Activated naive CD8-positive, alpha-beta T cell treated with anti-CD3 and anti-CD28 coated beads, Interleukin-2, amount 50 U/mL, for 16 hours (primary cell): ENCODE results near the gene ATP2A3.

Source experiments
- DNase-seq: peaks from one replicate; pipeline ENCODE4 v3.0.0-alpha.2; 2020; ENCODE audit warnings: low read depth, low spot score

ATP2A3 gene

GRCh38 chr17:3964203-3965117 is at the start of gene ATP2A3:
Gene ATP2A3, minus strand, starts transcription at chr17:3964437. Its CDS starts 146 bp downstream, at chr17:3964291.
- DNase-seq: peak; percentile 19

DNA sequence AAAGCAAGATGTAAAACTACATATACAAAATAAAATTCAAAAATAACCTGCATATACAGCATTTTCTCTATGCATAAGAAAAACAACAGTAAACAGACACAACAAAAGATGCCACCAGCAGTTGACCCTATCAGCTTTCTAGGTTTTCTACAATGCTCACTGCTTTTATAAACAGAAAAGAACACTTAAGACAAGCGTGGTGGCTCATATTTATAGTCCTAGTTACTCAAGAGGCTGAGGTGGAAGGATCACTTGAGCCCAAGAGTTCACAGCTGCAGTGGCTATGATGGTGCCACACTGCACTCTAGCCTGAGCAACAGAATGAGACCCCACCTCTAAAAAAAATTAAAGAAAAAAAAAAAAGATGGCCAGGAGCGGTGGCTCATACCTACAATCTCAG is 46.5 kb upstream of the ATP2A3 start:
- no peak for DNase-seq

GRCh38 chr17:4009186-4009785 is 45.0 kb upstream of the ATP2A3 start:
- no peak for DNase-seq

GRCh38 chr17:4008441-4009185 is 44.4 kb upstream of the ATP2A3 start:
- no peak for DNase-seq

DNA sequence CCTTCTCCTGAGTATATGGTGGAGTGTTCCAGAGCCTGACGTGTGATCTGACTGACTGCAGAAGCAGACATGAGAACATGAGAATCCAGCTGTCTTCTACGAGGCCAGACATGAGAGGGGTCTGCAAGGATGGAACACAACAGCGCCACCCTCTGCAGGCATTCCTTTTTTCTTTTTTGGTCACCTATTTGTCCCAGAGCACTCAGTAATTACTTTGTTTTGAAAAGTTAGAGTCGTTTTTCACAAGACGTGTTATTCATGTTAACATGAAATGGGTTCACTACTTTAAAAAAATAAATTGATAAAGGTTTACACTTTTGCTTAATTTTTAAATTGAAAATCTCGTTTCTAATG is 43.8 kb upstream of the ATP2A3 start:
- no peak for DNase-seq

- DNase-seq: no peak
Observed at GRCh38 chr17:4007346-4008081, 43.3 kb upstream of the ATP2A3 start.

DNA sequence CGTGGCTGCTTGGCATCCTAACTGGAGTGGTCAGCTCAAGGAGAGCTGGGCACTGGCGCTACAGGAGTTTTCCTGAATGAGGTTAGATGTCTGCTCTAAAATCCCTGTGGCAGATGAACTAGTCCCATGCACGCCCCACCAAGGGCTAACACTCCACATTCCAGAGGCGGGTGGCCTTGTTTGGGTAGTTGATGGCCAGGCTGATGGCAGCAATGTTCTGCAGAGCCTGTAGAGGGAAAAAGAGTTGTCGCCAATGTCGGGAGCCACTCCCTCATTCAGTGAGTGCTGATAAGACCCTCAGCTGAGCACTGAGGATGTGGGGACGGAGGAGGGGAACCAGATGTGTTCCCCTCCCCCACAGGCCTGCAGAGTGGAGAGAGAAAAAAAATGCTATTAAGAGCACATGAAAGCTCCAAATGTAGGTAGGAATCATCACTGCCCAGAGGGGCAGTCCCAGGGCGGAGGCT is 42.5 kb upstream of the ATP2A3 start:
- DNase-seq: no peak

DNA sequence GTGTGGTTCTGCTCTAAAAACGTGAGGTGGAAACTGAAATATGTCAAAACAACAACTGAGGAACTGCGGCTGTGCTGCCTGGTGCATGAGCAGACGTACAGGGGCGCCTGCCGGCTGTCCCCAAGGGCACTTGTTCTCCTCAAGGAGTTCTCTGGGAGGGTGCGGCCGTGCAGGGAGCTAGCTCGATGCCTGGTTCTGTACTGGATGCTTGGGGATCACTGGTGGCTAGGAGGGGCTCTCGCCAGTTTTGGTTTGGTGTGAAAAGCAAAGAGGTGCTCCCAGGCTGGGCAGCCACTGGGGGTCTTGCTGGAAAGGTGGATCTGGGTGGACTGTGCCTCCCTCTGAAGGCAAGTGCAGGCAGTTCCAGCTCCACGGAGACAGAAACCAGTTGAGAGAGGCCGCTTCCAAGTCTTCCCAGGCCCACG is 41.9 kb upstream of the ATP2A3 start:
- DNase-seq: no peak

GRCh38 chr17:4005296-4006164 is 41.3 kb upstream of the ATP2A3 start:
- no peak for DNase-seq

DNA sequence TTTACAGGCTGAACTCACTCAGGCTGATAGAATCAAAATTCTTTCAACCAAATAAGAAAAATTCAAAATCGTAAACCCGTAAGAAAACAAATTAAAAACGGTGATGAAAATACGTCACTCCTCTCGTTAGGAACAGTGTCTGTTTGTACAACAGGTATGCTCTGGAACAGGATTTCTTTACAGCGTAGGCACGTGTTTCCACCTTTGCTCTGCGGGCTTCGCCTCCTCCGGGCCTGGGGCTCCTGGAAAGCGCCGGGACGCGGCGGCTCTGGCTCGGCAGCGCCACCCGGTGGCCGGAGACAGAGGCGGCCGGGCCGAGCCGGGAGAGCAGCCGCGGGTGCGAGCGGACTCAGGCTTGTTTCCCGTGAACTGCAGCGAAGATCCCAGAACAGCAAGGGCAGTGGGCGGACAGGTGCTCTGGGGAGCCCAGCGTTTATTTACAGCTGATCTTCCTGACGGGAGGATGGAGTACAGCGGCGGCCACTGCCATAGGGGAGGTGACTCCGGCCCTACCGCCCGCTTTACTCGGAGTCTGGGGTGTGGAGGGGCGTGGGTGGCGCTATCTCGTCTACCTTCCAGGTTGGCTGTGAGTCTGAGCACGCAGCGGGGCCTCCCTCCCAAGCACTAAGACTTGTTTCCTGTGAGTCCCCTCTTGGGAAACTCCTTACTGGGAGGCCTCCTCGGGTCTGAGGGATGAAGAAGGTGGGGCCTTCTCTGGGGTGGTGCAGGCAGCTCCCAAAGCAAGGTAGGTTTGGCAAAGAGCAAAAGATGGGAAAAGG is 40.5 kb upstream of the ATP2A3 start:
- DNase-seq: peak; percentile 21

- no peak for DNase-seq
Observed at GRCh38 chr17:4003501-4004421, 39.5 kb upstream of the ATP2A3 start.

- DNase-seq: no peak
Observed at GRCh38 chr17:4003131-4003500, 38.9 kb upstream of the ATP2A3 start.

DNA sequence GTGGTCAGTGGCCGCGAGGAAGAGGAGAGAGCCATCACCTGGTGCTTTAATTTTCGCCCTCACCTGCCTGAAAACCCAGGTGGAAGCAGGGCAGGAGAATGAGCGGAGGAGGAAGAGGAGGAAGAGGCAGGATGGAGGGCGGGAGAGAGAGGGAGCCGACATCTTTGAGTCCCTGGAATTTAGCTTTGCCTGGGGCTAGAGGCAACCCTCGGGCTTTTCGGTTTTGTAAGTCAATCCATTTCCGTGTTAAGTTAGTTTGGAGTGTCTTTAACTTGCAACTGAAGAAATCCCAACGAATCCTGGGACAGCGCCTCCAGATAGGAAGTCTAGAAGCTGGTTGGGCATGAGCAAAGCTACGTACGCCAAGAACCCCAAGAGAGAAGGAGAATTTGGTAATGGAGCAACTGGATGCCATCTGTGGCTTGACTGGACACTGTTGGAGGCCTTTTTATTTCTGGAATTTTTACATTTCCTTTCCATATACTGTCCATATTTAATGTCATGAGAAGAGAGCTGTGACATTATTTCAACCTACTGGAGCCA is 36.9 kb upstream of the ATP2A3 start:
- no peak for DNase-seq

DNA sequence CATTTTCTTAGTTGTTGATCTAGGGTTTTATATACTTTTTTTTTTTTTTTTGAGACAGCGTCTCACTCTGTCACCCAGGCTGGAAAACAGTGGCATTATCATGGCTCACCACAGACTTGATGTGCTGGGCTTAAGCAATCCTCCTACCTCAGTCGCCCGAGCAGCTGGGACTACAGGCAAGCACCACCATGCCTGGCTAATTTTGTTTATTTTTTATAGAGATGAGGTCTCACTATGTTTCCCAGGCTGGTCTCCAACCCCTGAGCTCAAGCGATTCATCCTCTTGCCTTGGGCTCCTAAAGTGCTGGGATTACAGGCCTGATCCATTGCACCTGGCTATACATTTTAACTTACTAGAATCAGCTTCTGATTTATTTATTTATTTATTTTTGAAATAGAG is 34.2 kb upstream of the ATP2A3 start:
- no peak for DNase-seq

- no peak for DNase-seq
Observed at GRCh38 chr17:3995067-3995466, 30.8 kb upstream of the ATP2A3 start.

DNA sequence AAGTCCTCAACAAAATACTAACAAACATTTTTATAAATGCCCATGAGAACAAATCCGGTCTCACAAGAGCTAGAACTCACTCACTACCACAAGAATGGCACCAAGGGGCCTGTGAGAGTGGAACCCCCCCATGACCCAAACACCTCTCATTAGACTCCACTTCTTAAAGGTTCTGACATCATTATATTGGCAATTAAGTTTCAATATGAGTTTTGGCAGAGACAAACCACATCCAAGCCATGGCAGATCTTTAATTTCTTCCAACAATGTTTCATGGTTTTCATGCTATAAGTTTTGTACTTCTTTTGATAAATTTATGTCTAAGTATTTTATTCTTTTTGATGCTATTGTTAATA is 30.0 kb upstream of the ATP2A3 start:
- no peak for DNase-seq

DNA sequence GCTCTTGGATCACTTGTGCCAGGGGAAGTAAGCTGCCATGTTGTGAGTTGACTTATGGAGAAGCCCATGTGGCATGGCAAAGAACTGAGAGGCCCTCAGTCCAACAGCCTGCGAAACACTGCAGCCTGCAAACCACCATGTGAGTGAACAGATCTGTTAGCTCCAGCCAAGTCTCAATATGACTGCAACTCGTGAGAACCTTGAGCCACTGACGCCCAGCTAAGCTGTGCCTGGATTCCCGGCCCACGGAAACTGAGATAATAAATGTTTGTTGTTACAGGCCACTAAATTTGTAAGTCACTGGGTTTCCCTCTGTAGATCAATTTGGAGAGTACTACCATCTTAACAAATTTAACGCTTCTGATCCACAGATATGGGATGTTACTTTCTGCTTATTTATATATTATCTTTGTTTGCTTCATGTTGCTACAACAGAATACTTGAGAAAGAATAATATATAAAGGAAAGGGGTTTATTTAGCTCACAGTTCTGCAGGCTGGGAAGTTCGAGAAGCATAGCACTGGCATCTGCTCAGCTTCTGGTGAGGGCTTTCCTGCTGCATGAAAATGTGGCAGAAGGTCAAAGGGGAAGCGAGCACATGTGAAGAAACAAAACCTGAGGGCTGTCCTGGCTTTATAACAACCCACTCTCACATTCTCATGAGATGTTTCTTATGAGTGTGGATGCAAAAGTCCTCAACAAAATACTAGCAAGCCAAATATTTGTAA is 29.4 kb upstream of the ATP2A3 start:
- DNase-seq: no peak

- no peak for DNase-seq
Observed at GRCh38 chr17:3992370-3992769, 28.1 kb upstream of the ATP2A3 start.
